HL-60/S4 (cell line): ENCODE measurements around the gene CELSR3.

Source experiments
- in situ Hi-C: fragments of 300-500 bp; cut with MboI; formaldehyde crosslinking; loops from 2 replicates; pipeline ENCODE4 v1.14.3; 2022; ENCODE audit warnings: low sequenced_read_pairs

CELSR3 gene

GRCh38 chr3:48634661-48635221 is 27.9 kb downstream of the CELSR3 start:
- in situ Hi-C loops = no loop called here

GRCh38 chr3:48633743-48634142 is 28.9 kb downstream of the CELSR3 start:
- in situ Hi-C loops = no loop called here

DNA sequence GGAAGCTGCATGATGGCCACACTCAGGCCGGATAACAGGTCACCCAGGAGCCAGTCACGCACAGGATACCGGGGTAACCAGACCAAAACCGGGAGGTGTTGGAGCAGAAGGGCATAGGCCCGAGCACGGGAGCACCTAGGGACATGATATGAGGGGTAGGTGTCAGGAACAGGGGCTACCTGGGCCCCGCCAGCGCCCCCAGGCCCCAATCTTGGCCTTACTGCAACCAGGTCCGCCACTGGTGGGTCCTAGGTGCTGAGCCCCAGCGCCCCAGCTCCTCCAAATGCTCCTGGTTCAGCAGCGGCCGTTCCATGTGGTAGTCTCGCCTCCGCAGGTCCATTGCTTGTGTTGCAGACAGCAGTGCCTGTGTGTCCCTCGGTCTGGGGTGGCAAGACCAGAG is 29.4 kb downstream of the CELSR3 start:
- in situ Hi-C loops = no loop called here

DNA sequence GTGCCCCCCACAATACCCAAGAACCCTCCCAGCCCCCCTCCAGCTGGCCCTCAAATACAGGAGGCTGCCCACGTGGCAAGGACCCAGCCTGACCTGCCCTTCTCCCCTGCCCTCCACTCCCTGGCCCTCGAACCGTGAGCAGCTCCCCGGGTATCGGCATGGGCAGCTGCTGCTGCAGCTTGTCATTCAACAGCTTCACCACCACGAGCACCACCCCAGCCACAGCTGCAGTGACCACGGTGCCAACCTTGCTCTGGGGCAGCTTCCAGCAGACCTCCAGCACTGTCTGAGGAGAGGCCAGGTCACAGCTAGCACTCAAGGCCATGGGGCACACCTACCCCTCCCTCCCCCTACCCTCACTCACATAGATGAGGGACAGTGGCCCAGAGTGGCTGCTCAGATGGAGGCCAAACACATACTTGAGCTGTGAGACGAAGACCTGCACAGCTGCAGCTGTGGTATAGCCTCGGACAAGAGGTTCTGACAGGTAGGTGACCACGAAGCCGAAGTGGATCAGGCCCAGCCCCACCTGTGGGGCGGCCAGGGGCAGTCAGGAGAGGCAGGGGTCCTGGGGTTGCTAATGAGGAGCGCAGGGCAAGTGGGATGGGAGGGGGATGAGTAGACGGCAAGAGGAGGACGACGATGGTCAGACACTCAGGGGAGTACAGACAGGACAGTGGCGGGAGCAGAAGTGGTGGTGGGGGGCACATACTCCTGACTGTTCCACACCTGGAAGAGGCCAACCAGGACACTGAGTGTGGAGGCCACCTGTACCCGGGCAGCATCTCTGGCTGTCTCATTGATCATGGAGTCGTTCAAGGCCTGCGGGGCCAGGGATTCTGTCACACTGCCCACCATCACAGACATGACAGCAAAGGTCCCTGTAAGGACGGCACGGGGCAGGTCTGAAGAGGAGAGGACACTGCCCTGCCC is 30.9 kb downstream of the CELSR3 start:
- in situ Hi-C loops = no loop called here

DNA sequence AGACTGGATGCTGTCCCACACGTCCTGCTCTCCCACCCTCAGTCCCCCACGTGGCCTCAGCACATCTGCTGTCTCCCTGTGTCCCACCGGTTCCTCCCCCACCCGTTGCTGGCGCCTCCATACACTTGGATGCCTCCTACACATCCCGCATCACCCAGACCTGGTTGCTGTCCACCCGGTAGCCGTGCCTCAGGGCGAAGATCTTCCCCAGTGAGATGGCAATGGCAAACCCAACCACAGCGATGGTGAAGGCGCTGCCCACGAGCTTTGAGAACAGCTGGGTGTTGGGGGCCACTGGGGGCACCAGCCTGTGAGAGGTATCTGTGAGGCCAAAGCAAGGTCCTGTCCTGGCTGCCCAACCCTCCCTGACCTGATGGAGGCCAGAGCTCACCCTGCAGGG is 31.9 kb downstream of the CELSR3 start:
- in situ Hi-C loops = no loop called here

GRCh38 chr3:48630407-48630806 is 32.3 kb downstream of the CELSR3 start:
- in situ Hi-C loops = no loop called here

DNA sequence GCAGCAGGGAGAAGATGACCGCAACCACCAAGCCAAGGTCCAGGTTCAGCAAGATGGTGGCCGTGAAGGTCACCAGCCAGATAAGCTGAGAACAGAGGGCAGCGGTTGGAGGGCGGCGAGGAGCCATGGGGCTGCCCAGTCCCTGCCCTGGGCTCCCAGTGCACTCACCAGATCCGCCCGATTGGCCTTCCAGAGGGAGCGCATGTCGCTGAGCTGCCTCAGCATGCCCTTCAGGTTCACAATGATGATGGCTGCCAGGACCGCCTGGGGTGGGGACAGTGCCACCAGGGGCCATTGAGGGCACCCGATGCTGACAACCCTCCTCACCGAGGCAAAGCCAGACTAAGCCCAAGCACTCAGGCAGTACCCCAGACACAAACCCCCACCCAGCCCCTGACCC is 32.8 kb downstream of the CELSR3 start:
- in situ Hi-C loops = no loop called here

DNA sequence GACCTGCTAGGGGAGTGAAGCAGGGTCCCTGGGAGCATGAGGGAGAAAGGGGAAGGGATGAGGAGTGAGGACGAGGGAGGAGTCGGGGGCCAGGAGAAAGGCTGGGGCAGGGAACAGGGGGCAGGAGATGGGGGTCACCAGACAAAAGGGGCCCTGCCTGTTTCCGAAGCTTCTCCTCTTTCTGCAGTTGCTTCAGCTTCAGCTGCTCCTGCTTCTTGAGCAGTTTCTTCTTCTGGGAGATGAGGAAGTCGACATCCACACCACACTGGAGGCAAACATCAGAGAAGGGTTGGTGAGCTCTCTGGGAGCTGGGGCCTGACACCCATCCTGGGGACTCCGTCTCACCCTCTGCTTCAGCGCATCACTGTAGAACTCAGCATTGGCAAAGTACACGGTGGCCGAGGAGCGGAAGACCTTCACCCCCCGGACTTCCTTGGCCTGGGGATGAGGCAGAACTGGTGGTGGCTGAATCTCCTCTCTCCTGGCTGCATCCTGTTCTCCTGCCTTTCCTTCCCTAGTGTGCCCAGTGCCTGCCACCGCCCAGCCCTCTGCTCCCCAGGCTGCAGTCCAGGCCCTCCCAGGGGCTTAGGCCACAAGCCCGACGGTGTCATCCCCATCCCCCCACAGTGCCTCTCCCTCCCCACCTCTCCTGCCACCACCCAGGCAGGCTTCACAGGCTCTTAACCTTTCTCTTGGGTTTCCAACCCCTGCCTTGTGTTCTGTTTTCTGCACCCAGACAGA is 34.2 kb downstream of the CELSR3 start:
- in situ Hi-C loops = no loop called here

DNA sequence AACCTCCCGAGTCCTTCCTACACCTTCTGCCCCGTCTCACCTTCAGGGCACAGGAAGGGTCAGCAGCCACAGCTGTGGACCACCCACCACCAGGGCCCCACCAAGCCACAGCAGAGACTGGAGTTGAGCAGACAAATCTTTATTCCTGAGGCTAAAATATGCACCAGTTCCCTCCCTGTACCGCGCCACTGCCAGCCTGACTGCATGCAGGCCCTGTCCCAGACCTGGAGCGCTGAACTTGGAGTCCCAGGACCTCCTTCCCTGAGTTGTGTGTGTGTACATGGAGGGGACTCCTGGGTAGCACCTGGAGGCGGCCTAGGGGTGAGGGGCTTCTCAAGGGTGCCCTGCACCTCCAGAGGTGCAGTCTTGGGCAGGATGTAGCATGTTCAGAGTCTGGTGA is 37.1 kb downstream of the CELSR3 start:
- in situ Hi-C loops = no loop called here

DNA sequence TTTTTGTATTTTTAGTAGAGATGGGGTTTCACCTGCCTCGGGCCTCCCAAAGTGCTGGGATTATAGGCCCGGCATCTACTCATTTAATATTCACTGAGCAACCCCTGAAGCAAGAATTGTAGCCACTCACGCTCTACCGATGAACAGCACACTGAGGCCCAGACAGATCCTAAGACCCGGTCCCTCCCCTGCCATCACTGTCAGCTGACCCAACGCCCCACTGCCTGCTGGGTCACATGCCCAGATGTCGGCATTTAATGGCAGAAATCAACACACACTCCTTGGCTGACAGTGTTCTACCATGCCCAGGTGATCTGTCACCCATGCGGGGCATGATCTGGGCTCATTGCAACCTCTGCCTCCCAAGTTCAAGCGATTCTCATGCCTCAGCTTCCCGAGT is 37.9 kb downstream of the CELSR3 start:
- in situ Hi-C loops = no loop called here

GRCh38 chr3:48623851-48624547 is 38.7 kb downstream of the CELSR3 start:
- in situ Hi-C loops = no loop called here

GRCh38 chr3:48621461-48621869 is 41.2 kb downstream of the CELSR3 start, which contains the start of gene TMEM89:
TSS of gene TMEM89 (minus strand) at chr3:48621769. CDS start at chr3:48621756, 13 bp downstream.
- in situ Hi-C loops = no loop called here

- in situ Hi-C loops = no loop called here
These were observed 42.9 kb downstream of the CELSR3 start for GRCh38 chr3:48619541-48620524.

GRCh38 chr3:48617559-48617958 is 45.1 kb downstream of the CELSR3 start:
- in situ Hi-C loops = no loop called here

- in situ Hi-C loops = no loop called here
These were observed 48.6 kb downstream of the CELSR3 start for GRCh38 chr3:48614044-48614443.

- in situ Hi-C loops = no loop called here
These were observed 50.4 kb downstream of the CELSR3 start for GRCh38 chr3:48612309-48612708.

- in situ Hi-C loops = no loop called here
These were observed 53.3 kb downstream of the CELSR3 start, which contains the start of gene UQCRC1 for GRCh38 chr3:48609088-48610005. TSS of gene UQCRC1 (minus strand) at chr3:48609646. CDS start at chr3:48609620, 26 bp downstream.

DNA sequence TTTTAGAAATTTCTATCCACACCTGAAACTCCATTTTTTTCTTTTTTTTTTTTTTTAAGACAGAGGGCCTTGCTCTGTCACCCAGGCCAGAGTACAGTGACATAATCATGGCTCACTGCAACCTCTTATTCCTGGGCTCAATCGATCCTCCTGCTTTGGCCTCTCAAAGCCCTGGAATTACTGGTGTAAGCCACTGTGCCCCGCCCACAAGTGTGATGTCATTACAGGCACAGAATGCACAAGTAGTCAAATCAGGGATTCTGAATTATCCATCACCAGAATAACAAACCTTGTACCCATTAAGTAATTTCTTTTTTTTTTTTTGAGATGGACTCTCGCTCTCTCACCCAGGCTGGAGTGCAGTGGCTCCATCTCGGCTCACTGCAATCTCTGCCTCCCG is 55.2 kb downstream of the CELSR3 start:
- in situ Hi-C loops = no loop called here

- in situ Hi-C loops = no loop called here
These were observed 61.1 kb downstream of the CELSR3 start for GRCh38 chr3:48601622-48601994.
